ENCODE measurements around the gene SHISAL2A. TPM values are rescaled to one million over a fixed set of nuclear protein-coding genes. Genes with fewer than 3 reads are reported as not detected.

The SHISAL2A gene
- total and polyA plus RNA-seq, 2 of the 8 experiments (the other 6 are each of a cell fraction or from before 2014, with no cell fraction given), result 0.74 to 2.1 TPM

DNA sequence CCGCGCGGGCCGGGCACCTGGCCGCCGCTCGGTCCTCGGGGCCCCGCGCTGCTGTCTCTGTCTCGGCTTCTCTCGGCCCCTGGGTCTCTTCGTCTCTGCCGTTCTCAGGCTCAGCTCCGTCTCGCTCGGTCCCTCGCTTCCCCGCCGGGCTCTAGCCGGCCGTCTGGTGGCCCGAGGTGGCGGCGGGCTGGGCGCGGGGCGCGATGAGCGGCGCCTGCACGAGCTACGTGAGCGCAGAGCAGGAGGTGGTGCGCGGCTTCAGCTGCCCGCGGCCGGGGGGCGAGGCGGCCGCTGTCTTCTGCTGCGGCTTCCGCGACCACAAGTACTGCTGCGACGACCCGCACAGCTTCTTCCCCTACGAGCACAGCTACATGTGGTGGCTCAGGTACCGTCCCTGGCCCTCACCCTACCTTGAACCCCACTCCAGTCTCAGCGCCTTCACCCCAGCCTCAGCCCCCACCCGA, 355 bp downstream of the SHISAL2A start (continued):
- TF ChIP-seq RBBP5 (IDR thresholded peaks at IDR 0.05; ENCODE audit: borderline replicate concordance, low read depth, low read length), result peak; percentile 28; the same call in 1 of the 2 replicates

All from H1 (cell line).